Ishikawa (cell line): ENCODE data around the gene LYPLAL1.

Experiments used
- EP300 ChIP-seq: IDR thresholded peaks from 2 replicates; pipeline ENCODE4 v1.6.1; 2012; ENCODE audit warnings: borderline replicate concordance
- MAX ChIP-seq: IDR thresholded peaks from 2 replicates; pipeline ENCODE4 v1.6.1; 2012
- NFIC ChIP-seq: IDR thresholded peaks from 2 replicates; pipeline ENCODE4 v1.6.1; 2012
- RAD21 ChIP-seq: IDR thresholded peaks from 2 replicates; pipeline ENCODE4 v1.6.1; 2012; ENCODE audit warnings: low read depth
- REST ChIP-seq: IDR thresholded peaks from 2 replicates; pipeline ENCODE4 v1.6.1; 2012; ENCODE audit warnings: low read depth, mild to moderate bottlenecking
- TAF1 ChIP-seq: IDR thresholded peaks from 2 replicates; pipeline ENCODE4 v1.6.1; 2012; ENCODE audit warnings: low read depth, mild to moderate bottlenecking
- TEAD4 ChIP-seq: IDR thresholded peaks from 2 replicates; pipeline ENCODE4 v1.6.1; 2012

- TF ChIP-seq TAF1 (no peak), EP300 (no peak), MAX (no peak), RAD21 (no peak), TEAD4 (no peak), NFIC (no peak), REST (no peak)
Measured at GRCh38 chr1:219173758-219174459, at the start of gene LYPLAL1.
